K562 (cell line): ENCODE measurements around the gene PRR23A. TPM values are rescaled to one million over a fixed set of nuclear protein-coding genes. Genes with fewer than 3 reads are reported as not detected.

Experiments used
- ATAC-seq: fragments of 200-7000 bp; cut with Tn5 transposase; 3 replicates; pipeline ENCODE4 v1.9.1; 2020; ENCODE audit warnings: moderate library complexity
- BruUV-seq: library from RNA; stranded (reverse); fragments of 400-500 nt; replicated peaks from 2 replicates; lab custom pipeline; 2021; lab: Mats Ljungman, UMichigan
- CTCF ChIA-PET: fragments of 300-600 bp; formaldehyde crosslinking; extraction: SDS; loops from one replicate; lab custom pipeline; 2021; ENCODE audit warnings: low intra/inter-chr PET ratio; lab: Yijun Ruan, JAX
- POLR2A ChIA-PET: fragments of 300-600, 350-650 bp; sonication (Branson Sonifier 250); formaldehyde crosslinking; extraction: SDS; loops from one replicate; lab custom pipeline; 2021; ENCODE audit warnings: antibody characterized with exemption, inconsistent platforms; lab: Yijun Ruan, JAX
- DNase-seq, 4 experiments: peaks; one replicate each; pipeline versions ENCODE4 v3.0.0 to v3.0.0-alpha.2; 2011 to 2018; ENCODE audit warnings: low spot score in 3 of 4, mixed read lengths in 3 of 4; ENCODE audit errors: extremely low read depth in 1 of 4
- FAIRE-seq: peaks from 2 replicates; lab custom pipeline; 2011; peaks lifted over from hg19 to GRCh38; lab: Jason Lieb, UNC
- H2AFZ ChIP-seq: 2 replicates; pipeline ENCODE4 v1.6.0; 2011; ENCODE audit warnings: low read depth, low read length, control low read depth, inconsistent platforms
- H3K27ac ChIP-seq: fragments of 200-600 bp; 3 replicates; pipeline ENCODE4 v1.8.0; 2011; ENCODE audit warnings: low read depth, mild to moderate bottlenecking, control low read depth, inconsistent platforms, low read length, moderate library complexity, mixed read lengths; ENCODE audit errors: extremely low read depth
- H3K27me3 ChIP-seq, 2 experiments: fragments of 300-600 bp in 1 of 2; 2 replicates in 1 of 2; 3 replicates in 1 of 2; pipeline versions ENCODE4 v1.6.0 to v1.8.0; 2011; ENCODE audit warnings: inconsistent platforms in 2 of 2, low read length in 2 of 2, mild to moderate bottlenecking in 1 of 2, mixed read lengths in 1 of 2, moderate library complexity in 1 of 2; ENCODE audit not compliant: control insufficient read depth in 2 of 2, insufficient read depth in 2 of 2
- H3K36me3 ChIP-seq: fragments of 300-600 bp; 3 replicates; pipeline ENCODE4 v1.8.0; 2011; ENCODE audit warnings: mild to moderate bottlenecking, low read length, inconsistent platforms; ENCODE audit not compliant: control insufficient read depth, insufficient read depth
- H3K4me1 ChIP-seq, 2 experiments: fragments of 200-600 bp in 1 of 2; replicated peaks in 1 of 2; 2 replicates in 1 of 2; 3 replicates in 1 of 2; pipeline versions ENCODE4 v1.5.1 to v1.8.0; 2011; ENCODE audit warnings: inconsistent platforms in 2 of 2, low read length in 2 of 2, mild to moderate bottlenecking in 1 of 2, mixed read lengths in 1 of 2, moderate library complexity in 1 of 2; ENCODE audit not compliant: control insufficient read depth in 2 of 2, insufficient read depth in 2 of 2
- H3K4me2 ChIP-seq: 2 replicates; pipeline ENCODE4 v1.6.1; 2011; ENCODE audit warnings: low read length, control low read depth, inconsistent platforms, mixed read lengths; ENCODE audit not compliant: insufficient read depth
- H3K4me3 ChIP-seq: fragments of 200-600 bp; sonication (generic), shearing (Covaris generic); 2 replicates; pipeline ENCODE4 v1.5.1; 2016; ENCODE audit warnings: control low read depth, inconsistent platforms
- H3K79me2 ChIP-seq: fragments of 200-600 bp; 3 replicates; pipeline ENCODE4 v1.8.0; 2011; ENCODE audit warnings: low read length, inconsistent platforms; ENCODE audit not compliant: control insufficient read depth, insufficient read depth
- H3K9ac ChIP-seq, 2 experiments: 2 replicates each; pipeline versions ENCODE4 v1.6.0 to v1.6.1; 2011; ENCODE audit warnings: low read depth in 2 of 2, low read length in 2 of 2, control low read depth in 1 of 2, inconsistent platforms in 1 of 2, mild to moderate bottlenecking in 1 of 2, mixed read lengths in 1 of 2; ENCODE audit not compliant: insufficient read depth in 1 of 2
- H3K9me1 ChIP-seq: one replicate; pipeline ENCODE4 v1.6.0; 2011; ENCODE audit warnings: inconsistent platforms, mild to moderate bottlenecking, low read length, moderate library complexity; ENCODE audit not compliant: control insufficient read depth, insufficient read depth
- H3K9me3 ChIP-seq: replicated peaks from 2 replicates; pipeline ENCODE4 v1.5.1; 2011; ENCODE audit warnings: low read depth, low read length, inconsistent platforms; ENCODE audit not compliant: control insufficient read depth, insufficient read depth
- H4K20me1 ChIP-seq: replicated peaks from 2 replicates; pipeline ENCODE4 v1.6.1; 2011; ENCODE audit warnings: low read length, inconsistent platforms, mixed read lengths; ENCODE audit not compliant: control insufficient read depth, insufficient read depth
- PCBP1 ChIP-seq: fragments of 200-400 bp; formaldehyde crosslinking; IDR thresholded peaks from 2 replicates; pipeline ENCODE4 v1.6.1; 2018; ENCODE audit warnings: mild to moderate bottlenecking, low read depth, low read length; ENCODE audit not compliant: poor library complexity, severe bottlenecking
- WGBS: fragments of 100-300 bp; shearing (Covaris generic); methylation state at CpG from one replicate; pipeline ENCODE4 v1.1.6; 2016; ENCODE audit warnings: low coverage, mixed read lengths; ENCODE audit not compliant: insufficient coverage; ENCODE audit errors: missing lambda C conversion rate; 5-methylcytosine and 5-hydroxymethylcytosine counted together
- in situ Hi-C: fragments of 300-500 bp; cut with MboI; formaldehyde crosslinking; loops from 4 replicates; pipeline ENCODE4 v1.15.0; 2018; ENCODE audit warnings: inconsistent platforms, mixed read lengths
- intact Hi-C: fragments of 100-400 bp; cut with micrococcal nuclease; formaldehyde crosslinking; loops from 2 replicates; pipeline ENCODE4 v1.14.2; 2022
- polyA plus RNA-seq, 8 experiments: library from polyadenylated mRNA; depleted of rRNA in 4 of 8; stranded (reverse) in 5 of 8; unstranded in 3 of 8; fragments of >200 nt; fragmentation: Nextera tagmentation in 2 of 8; fragmentation: Illumina TruSeq in 1 of 8; extraction: Ambion mirVana in 2 of 8; extraction: Trizol in 1 of 8; gene quantifications; 2 replicates each; pipeline versions ENCODE4 v1.2.1 to v1.2.3, GENCODE V29; 2011 to 2014; ENCODE audit warnings: inconsistent platforms in 1 of 8, missing spikeins in 1 of 8
- total RNA-seq, 7 experiments: library from RNA; depleted of rRNA in 6 of 7; stranded (reverse); fragments of >200 nt in 6 of 7; fragmentation: Illumina TruSeq in 2 of 7; extraction: Trizol in 2 of 7; gene quantifications; 2 replicates each; pipeline versions ENCODE4 v1.2.1 to v1.2.3, GENCODE V29; 2011 to 2021; ENCODE audit warnings: low replicate concordance in 1 of 7
- TF ChIP-seq, protein P1 (sequence below), 2 experiments: fragments of 450-650 bp; formaldehyde crosslinking in 1 of 2; IDR thresholded peaks; 2 replicates each; pipeline versions ENCODE4 v1.4.0 to v1.6.1; 2014 to 2020; ENCODE audit warnings: mild to moderate bottlenecking in 2 of 2, borderline replicate concordance in 1 of 2, low read depth in 1 of 2

PRR23A gene
- total and polyA plus RNA-seq, 9 of the 15 experiments (the other 6 are each of a cell fraction or from before 2014, with no cell fraction given), result not detected

DNA sequence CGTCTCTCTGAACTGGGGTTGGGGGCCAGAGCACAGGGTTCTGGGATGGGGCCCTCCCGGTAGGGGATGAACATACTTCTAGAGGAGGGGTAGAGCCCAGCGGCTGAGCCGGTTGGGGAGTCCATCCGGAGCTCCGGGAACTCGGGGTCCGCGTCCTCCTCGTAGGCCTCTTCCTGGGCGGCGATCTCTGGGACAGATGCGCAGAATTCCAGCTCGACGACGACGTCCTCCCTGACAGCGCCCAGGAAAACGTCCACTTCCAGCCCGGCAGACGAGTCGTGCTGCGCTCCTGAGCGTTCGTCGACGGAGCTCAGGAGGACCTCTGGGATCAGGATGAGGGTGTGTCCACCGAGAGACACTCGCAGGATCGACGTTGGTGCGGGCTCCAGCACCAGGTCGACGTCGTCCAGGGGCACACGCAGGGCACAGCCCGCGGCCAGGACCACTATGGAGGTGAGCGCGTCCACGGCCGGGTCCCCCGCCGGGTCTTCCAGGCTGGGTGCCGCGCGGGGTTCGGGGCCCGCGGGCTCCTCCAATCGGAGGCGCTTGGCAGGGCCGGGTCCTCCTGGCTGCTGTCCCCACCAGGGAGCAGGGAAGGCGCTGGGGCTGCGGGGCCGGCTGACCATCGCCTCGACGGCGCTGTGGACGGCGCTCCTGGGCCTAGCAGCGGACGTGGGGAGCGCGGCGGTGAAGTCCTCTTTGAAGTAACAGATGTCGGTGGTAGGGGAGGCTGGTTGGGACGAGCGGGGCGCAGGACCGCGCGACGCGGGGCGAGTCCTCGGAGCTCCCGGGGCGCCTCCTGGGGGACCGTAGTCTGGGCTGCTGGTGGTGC lies 14.2 kb upstream of the PRR23A start:
- WGBS, result 70% methylated on average over 12 of the region's 81 CpGs
- H3K79me2 ChIP-seq, result no peaks in the 10 kb centered on the region
- BruUV-seq, result no TSS peak
- TF ChIP-seq, protein P1, sequence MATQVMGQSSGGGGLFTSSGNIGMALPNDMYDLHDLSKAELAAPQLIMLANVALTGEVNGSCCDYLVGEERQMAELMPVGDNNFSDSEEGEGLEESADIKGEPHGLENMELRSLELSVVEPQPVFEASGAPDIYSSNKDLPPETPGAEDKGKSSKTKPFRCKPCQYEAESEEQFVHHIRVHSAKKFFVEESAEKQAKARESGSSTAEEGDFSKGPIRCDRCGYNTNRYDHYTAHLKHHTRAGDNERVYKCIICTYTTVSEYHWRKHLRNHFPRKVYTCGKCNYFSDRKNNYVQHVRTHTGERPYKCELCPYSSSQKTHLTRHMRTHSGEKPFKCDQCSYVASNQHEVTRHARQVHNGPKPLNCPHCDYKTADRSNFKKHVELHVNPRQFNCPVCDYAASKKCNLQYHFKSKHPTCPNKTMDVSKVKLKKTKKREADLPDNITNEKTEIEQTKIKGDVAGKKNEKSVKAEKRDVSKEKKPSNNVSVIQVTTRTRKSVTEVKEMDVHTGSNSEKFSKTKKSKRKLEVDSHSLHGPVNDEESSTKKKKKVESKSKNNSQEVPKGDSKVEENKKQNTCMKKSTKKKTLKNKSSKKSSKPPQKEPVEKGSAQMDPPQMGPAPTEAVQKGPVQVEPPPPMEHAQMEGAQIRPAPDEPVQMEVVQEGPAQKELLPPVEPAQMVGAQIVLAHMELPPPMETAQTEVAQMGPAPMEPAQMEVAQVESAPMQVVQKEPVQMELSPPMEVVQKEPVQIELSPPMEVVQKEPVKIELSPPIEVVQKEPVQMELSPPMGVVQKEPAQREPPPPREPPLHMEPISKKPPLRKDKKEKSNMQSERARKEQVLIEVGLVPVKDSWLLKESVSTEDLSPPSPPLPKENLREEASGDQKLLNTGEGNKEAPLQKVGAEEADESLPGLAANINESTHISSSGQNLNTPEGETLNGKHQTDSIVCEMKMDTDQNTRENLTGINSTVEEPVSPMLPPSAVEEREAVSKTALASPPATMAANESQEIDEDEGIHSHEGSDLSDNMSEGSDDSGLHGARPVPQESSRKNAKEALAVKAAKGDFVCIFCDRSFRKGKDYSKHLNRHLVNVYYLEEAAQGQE (IDR thresholded peaks at IDR 0.05; ENCODE audit: borderline replicate concordance), result no peak
- TF ChIP-seq, protein P1 (CRISPR knock-in tag; IDR thresholded peaks at IDR 0.05; ENCODE audit: low read depth), result no peak
- TF ChIP-seq PCBP1, result peak; percentile 23
- TF ChIP-seq, all 486 proteins: peak for 1
- H3K4me1 ChIP-seq, result peaks cover 0 to 2% of the 10 kb centered on the region in 2 experiments; a peak in 1 of 5 replicates
- FAIRE-seq (no peak), DNase-seq (no peak), ATAC-seq (no peak)
- no peak overlapping the region for H3K4me3 ChIP-seq
- no peak overlapping the region for H2AFZ ChIP-seq
- no peaks in the 10 kb centered on the region for H4K20me1 ChIP-seq
- no peak overlapping the region for H3K27ac ChIP-seq
- H3K4me2 ChIP-seq, result no peak overlapping the region
- H3K9me3 ChIP-seq, result no peaks in the 10 kb centered on the region
- CTCF ChIA-PET, result no interaction called here
- no peaks in the 10 kb centered on the region for H3K36me3 ChIP-seq
- H3K9me1 ChIP-seq, result no peaks in the 10 kb centered on the region
- intact Hi-C loops, result no loop called here
- no peak overlapping the region for H3K9ac ChIP-seq
- in situ Hi-C loops, result no loop called here
- no peaks in the 10 kb centered on the region for H3K27me3 ChIP-seq
- POLR2A ChIA-PET, result no interaction called here
